BJ (cell line): Measurements from ENCODE around the gene ATRN. TPM values are rescaled to one million over a fixed set of nuclear protein-coding genes. Genes with fewer than 3 reads are reported as not detected.

Source experiments
- CTCF ChIA-PET: fragments of 350-600 bp; formaldehyde crosslinking; extraction: SDS; loops from one replicate; lab custom pipeline; 2021; ENCODE audit warnings: antibody characterized with exemption, inconsistent platforms; lab: Yijun Ruan, JAX
- POLR2A ChIA-PET: fragments of 300-600 bp; sonication (Branson Sonifier 250); formaldehyde crosslinking; extraction: SDS; loops from one replicate; lab custom pipeline; 2021; ENCODE audit warnings: antibody characterized with exemption; lab: Charles Lee
- DNase-seq: peaks from one replicate; pipeline ENCODE4 v3.0.0-alpha.2; 2011; ENCODE audit warnings: low read depth
- H3K27me3 ChIP-seq: 2 replicates; pipeline ENCODE4 v1.6.0; 2011; ENCODE audit warnings: low read length; ENCODE audit not compliant: control insufficient read depth, insufficient read depth
- H3K36me3 ChIP-seq: 2 replicates; pipeline ENCODE4 v1.5.1; 2011; ENCODE audit warnings: low read length; ENCODE audit not compliant: control insufficient read depth, insufficient read depth
- H3K4me3 ChIP-seq: 2 replicates; pipeline ENCODE4 v1.5.1; 2011; ENCODE audit warnings: low read depth, mild to moderate bottlenecking, control low read depth, low read length
- CTCF ChIP-seq: IDR thresholded peaks from 2 replicates; pipeline ENCODE4 v1.5.1; 2011; ENCODE audit warnings: low read depth, mild to moderate bottlenecking, control low read depth, inconsistent platforms, low read length, moderate library complexity; ENCODE audit not compliant: insufficient read depth
- polyA plus RNA-seq: library from polyadenylated mRNA; depleted of rRNA; stranded (reverse); fragments of >200 nt; gene quantifications from 2 replicates; pipeline ENCODE4 v1.2.3, GENCODE V29; 2011

Gene ATRN
- polyA plus RNA-seq, 1 experiment = 55.7 TPM

- H3K36me3 ChIP-seq = no peaks in the 10 kb centered on the region
- POLR2A ChIA-PET = no interaction called here
- no peak overlapping the region for H3K4me3 ChIP-seq
- DNase-seq = no peak
- TF ChIP-seq CTCF = no peak
- CTCF ChIA-PET = interaction anchor here (1.2 to 1.6 kb wide), 2 partner anchors 17 to 51 kb away, joined by 4 to 7 read pairs; no protein-coding TSS in a partner anchor
- H3K27me3 ChIP-seq = peaks cover 38% of the 10 kb centered on the region
Measured at GRCh38 chr20:3659492-3660261, 188.9 kb downstream of the ATRN start.

GRCh38 chr20:3660262-3661059 is 189.6 kb downstream of the ATRN start:
- CTCF ChIA-PET = interaction anchor here (1.6 kb wide), 1 partner anchor 50 kb away, joined by 4 read pairs; no protein-coding TSS in a partner anchor
- H3K27me3 ChIP-seq = peaks cover 38% of the 10 kb centered on the region
- TF ChIP-seq CTCF = no peak
- POLR2A ChIA-PET = no interaction called here
- H3K36me3 ChIP-seq = no peaks in the 10 kb centered on the region
- no peak for DNase-seq
- no peak overlapping the region for H3K4me3 ChIP-seq

GRCh38 chr20:3661060-3661813 is 190.4 kb downstream of the ATRN start:
- TF ChIP-seq CTCF = no peak
- no peak for DNase-seq
- ChIA-PET POLR2A (no interaction called here), CTCF (interaction anchor here (0.6 to 1.6 kb wide), 3 partner anchors 15 to 50 kb away, joined by 3 to 4 read pairs (median 4); no protein-coding TSS in a partner anchor)
- no peak overlapping the region for H3K4me3 ChIP-seq
- H3K27me3 ChIP-seq = peaks cover 38% of the 10 kb centered on the region
- H3K36me3 ChIP-seq = no peaks in the 10 kb centered on the region

- no peak for DNase-seq
- Histone ChIP-seq H3K36me3 (no peaks in the 10 kb centered on the region), H3K4me3 (no peak overlapping the region), H3K27me3 (peaks cover 38% of the 10 kb centered on the region)
- TF ChIP-seq CTCF = no peak
- ChIA-PET POLR2A (no interaction called here), CTCF (interaction anchor here (0.6 to 0.8 kb wide), 3 partner anchors 14 to 79 kb away, joined by 3 to 4 read pairs (median 3); no protein-coding TSS in a partner anchor)
Measured at GRCh38 chr20:3661814-3662665, 191.2 kb downstream of the ATRN start.
